GM19324 (cell line): ENCODE data around the gene NAT14.
"Not testable (repeated sequence)": the region's sequence is repeated elsewhere in the genome, so short reads cannot be mapped to it uniquely, and the experiment has no call there.

ENCODE experiments used
- ATAC-seq: cut with Tn5 transposase; IDR thresholded peaks from one replicate; pipeline ENCODE4 v1.9.1; 2021; ENCODE audit warnings: mild to moderate bottlenecking, moderate library complexity; ENCODE audit not compliant: unreplicated experiment, low FRiP score

The NAT14 gene

GRCh38 chr19:55485439-55486011, 537 bp downstream of the NAT14 start:
- ATAC-seq, result no peak

GRCh38 chr19:55486043-55486970, 1.3 kb downstream of the NAT14 start:
- ATAC-seq, result no peak

DNA sequence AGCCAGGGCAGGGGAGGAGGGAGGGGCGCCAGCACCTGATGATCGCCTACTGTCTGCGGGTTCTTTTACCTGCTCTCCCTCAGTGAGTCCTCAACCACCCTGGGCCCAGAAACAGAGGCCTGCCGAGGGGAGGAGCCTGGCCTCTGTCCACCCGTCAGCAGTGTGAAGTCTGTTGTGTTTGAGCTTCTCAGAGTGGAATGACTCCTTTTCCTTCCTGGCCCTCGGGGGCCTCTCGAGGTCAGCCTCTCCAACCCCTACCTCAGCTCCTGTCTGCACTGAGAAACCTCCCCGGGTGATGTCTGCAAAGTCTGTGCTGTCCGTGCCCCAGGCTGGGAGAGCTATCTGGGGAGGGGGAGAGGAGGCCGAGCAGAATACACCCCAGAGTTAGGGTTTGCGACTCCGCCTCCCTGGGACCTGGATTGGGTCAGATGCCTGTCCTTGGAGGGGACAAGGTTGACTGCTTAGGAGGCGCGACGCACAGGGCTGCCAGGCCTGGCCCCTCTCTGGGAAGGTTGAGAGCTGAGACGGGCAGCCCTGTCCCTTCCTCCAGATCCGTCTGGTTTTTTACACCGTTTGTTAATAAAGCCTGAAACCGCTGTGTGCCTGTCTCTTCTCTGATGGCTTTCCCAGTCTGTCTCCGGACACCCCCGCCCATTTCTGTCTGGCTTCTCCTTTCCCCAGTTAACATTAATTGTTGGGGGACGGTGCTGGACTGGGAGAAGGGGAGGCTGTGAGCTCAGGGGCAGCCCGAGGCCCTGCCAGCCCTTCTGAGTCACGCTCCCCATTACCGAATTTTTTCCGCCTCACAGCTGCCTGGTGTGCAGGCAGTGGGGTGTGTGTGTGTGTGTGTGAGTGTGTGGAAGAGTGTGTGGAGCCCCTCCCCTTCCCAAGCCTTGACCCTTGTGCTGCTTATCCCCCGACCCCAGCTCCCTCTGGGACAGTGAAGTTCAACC, 2.3 kb downstream of the NAT14 start:
- ATAC-seq, result no peak

GRCh38 chr19:55487924-55488687, 3.1 kb downstream of the NAT14 start, which contains the start of gene SSC5D:
SSC5D (plus strand) TSS chr19:55488436; CDS start chr19:55488590, 154 bp downstream.
- no peak for ATAC-seq

DNA sequence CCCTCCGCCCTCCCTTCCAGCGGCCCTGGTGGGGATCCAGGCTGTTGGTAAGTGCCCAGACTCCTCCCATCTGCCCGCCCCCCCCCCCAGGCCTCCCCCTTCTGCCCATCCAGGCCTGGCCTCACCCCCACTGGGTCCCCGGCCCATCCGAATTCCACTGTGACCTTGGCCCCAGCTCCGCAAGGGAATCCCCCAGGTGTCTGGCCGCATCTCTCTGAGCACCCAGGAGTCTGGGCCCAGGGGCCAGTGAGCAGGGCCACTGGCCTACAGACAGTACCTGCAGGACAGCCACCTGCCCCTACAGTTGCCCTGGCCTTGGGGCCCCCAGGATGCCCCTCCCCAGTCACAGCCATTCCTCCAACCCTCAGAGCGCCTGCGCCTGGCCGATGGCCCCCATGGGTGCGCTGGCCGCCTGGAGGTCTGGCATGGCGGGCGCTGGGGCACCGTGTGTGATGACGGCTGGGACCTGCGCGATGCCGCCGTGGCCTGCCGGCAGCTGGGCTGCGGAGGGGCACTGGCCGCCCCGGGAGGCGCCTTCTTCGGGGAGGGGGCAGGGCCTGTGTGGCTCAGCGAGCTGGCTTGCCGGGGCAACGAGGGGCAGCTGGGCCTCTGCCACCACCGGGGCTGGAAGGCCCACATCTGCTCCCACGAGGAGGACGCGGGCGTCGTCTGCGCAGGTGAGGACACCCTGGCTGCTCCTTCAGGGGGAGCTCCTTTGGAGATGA, 4.2 kb downstream of the NAT14 start:
- no peak for ATAC-seq

DNA sequence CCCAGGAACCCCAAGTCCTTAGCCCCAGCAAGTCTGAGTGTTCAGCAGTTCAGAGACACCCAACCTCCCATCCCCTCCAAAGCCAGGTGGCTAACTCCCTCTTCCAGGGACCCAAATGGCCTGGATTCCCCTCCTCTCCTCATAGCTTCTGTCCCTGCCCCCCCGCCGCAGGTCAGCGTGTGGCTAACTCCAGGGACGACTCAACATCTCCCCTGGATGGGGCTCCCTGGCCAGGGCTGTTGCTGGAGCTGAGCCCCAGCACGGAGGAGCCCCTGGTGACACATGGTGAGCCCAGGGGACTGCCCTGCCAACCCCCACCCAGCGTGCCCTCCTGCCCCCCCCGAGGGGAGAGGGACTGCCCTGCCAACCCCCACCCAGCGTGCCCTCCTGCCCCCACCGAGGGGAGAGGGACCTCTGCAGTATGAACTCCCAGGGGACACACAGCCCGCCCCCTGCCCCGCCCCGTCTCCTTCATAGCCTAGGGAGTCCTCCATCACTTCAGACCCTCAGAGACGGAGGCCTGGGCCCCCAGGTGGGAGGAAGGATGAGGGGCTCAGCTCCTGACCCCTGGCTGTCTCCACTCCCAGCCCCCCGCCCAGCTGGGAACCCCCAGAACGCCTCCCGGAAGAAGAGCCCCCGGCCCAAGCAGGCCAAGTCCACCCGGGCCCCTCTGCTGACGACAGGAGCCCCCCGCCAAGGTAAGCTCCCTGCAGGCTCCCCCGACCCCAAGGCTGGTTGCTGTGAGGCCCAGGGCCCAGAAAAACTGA, 4.9 kb downstream of the NAT14 start:
- no peak for ATAC-seq

DNA sequence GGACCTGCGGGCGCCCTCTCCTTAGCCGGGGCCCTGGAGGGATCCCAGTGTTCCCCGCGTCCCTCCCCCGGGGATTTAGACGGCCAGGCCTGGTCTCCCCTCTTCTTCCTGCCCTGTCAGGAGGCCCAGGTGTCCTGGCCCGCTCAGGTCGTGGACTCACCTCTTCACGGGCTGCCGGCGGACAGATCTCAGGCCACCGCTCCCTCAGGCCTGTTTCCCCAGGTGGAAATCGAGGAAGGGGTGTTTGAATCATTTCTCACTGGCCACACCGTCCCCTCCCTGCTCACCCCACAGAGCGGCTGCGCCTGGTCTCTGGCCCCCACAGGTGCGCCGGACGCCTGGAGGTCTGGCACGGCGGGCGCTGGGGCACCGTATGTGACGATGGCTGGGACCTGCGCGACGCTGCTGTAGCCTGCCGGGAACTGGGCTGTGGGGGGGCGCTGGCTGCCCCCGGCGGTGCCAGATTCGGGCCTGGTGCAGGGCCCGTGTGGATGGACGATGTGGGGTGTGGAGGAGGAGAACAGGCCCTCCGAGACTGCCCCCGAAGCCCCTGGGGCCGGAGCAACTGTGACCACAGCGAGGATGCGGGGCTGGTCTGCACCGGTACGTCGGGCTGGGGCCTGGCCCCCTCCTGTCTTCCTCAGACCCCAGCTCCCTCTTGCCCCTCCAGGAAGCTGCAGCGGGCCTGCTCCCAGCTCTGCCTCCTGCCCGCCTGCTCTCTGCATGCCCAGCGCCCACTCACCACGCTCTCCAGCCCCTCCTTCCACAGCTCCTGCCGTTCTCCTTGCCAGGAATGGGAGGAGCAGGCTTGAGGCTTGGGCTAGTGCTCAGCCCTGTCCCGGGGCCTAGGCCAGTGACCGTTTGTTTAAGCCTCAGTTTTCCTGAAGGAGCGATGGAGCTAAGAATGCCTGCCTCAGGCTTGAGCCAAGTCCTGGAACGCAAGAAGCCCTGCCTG, 5.8 kb downstream of the NAT14 start:
- ATAC-seq, result no peak

GRCh38 chr19:55491546-55492360, 6.8 kb downstream of the NAT14 start:
- ATAC-seq, result no peak

DNA sequence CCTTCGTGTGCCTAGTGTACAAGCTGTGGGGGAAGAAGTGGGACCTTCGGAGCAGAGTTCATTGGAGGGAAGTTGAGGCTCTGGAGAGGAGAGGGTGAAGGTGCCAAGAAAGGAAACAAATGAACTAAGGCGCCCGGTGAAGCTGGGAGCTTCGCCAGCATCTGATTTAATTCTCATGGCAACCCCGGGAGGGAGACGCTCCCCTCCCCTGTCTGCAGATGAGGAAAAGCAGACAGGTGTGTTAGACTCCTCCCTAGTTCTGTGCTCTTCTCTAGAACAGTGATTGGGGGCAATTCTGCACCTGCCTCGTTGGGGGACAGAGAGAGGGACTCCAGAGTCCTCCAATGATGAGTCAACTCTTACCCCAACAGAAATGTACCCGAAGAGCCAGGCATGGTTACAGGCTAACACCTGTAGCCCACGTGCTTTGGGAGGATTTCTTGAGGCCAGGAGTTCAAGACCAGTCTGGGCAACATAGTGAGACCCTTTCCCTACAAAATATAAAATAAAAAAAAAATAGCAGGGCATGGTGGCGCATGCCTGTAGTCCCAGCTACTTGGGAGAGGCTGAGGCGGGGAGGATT, 7.5 kb downstream of the NAT14 start:
- no peak for ATAC-seq

DNA sequence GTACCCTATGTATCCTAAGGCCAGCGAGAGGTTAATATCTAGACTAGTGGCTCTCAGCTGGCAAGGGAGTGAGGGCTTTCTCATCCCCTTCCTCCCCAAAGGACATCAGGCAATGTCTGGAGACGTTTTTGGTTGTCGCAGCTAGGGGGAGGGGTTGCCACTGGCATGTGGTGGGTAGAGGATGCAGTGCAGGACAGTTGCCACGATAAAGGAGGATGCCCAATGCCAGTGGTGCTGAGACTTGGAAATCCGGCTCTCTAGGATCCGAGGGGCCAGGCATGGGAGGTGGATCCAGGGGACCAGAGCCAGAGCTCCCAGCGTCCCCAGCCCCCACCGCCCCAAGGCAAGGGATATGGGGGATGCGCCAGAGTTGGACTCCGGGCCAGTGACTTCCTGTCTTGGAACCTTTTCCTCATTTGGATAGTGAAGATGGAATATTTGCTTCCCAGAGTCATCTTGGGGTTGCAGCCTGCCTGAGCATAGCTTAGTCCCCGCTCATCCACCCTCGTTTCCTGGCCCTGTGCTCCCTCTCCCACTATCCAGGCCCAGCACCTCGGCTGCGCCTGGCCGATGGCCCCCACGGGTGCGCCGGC, 8.2 kb downstream of the NAT14 start:
- ATAC-seq, result no peak

GRCh38 chr19:55493645-55494171, 8.7 kb downstream of the NAT14 start:
- no peak for ATAC-seq

DNA sequence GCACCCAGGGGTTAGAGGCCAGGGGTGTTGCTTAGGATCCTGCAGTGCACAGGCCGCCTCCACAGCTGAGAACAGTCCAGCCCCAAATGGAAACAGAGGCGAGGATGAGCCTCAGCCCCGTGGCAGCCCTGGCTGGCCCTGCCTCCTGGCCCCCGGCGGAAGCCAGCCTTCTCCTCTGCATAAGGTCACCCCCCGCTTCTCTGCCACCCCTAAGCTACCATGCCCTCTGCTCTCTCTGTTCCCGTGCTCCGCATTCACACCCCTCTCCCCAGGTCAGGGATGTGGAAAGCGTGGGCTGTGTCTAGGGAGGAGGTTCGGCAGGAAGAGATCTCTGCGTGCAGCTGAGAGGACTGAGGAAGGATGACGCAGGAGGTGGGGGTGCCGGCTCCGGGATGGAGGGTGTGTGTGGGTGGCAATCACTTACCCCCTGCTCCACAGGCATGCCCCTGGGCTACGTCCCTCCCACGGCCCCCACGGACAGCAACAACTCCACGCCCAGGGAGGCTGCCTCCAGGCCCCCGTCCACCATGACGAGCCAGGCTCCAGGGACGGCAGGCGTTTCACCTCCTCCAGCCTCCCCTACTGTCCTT, 9.3 kb downstream of the NAT14 start:
- no peak for ATAC-seq

GRCh38 chr19:55495646-55496349, 10.8 kb downstream of the NAT14 start:
- ATAC-seq, result no peak

GRCh38 chr19:55496820-55497219, 11.8 kb downstream of the NAT14 start:
- ATAC-seq, result not testable (repeated sequence)

DNA sequence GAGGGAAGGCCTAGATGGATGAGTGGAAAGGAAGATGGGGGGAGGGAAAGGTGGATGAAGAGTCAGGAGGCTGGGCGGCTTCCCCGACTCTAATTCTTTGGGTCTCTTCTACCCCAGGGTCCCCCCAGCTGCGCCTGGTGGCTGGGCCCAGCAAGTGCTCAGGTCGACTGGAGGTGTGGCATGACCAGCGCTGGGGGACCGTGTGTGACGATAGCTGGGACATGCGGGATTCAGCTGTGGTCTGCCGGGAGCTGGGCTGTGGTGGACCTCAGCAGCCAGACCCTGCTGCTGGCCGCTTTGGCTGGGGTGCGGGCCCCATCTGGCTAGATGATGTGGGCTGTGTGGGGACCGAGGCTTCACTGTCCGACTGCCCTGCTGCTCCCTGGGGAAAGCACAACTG, 12.8 kb downstream of the NAT14 start:
- no peak for ATAC-seq
